AG04450 (cell line): ENCODE measurements around the gene DHRS1. TPM values are rescaled to one million over a fixed set of nuclear protein-coding genes. Genes with fewer than 3 reads are reported as not detected.
A peak's percentile ranks its signal among the peaks of the same experiment; 100 is the strongest.

ENCODE experiments used
- CTCF ChIA-PET: fragments of 300-600, 350-600 bp; formaldehyde crosslinking; extraction: SDS; loops from one replicate; lab custom pipeline; 2022; ENCODE audit warnings: antibody characterized with exemption, inconsistent platforms; lab: Charles Lee
- POLR2A ChIA-PET: fragments of 350-600 bp; formaldehyde crosslinking; extraction: SDS; loops from one replicate; lab custom pipeline; 2021; ENCODE audit warnings: antibody characterized with exemption, inconsistent platforms; lab: Yijun Ruan, JAX
- DNase-seq: peaks from one replicate; pipeline ENCODE4 v3.0.0-alpha.2; 2011; ENCODE audit warnings: low read depth, low spot score
- H3K27ac ChIP-seq: one replicate; pipeline ENCODE4 v1.5.1; 2012; ENCODE audit warnings: low read depth, low read length, control low read depth
- H3K27me3 ChIP-seq: one replicate; pipeline ENCODE4 v1.6.0; 2012; ENCODE audit warnings: low read length; ENCODE audit not compliant: control insufficient read depth, insufficient read depth
- H3K4me3 ChIP-seq: 2 replicates; pipeline ENCODE4 v1.5.1; 2011; ENCODE audit warnings: mild to moderate bottlenecking, low read depth, low read length, control low read depth
- H3K9me3 ChIP-seq: 2 replicates; pipeline ENCODE4 v1.5.1; 2012; ENCODE audit warnings: low read length; ENCODE audit not compliant: control insufficient read depth, insufficient read depth
- polyA plus RNA-seq: library from polyadenylated mRNA; depleted of rRNA; stranded (reverse); fragments of >200 nt; gene quantifications from 2 replicates; pipeline ENCODE4 v1.2.3, GENCODE V29; 2011
- TF ChIP-seq, protein P1 (sequence below): IDR thresholded peaks from 2 replicates; pipeline ENCODE4 v1.5.1; 2011; ENCODE audit warnings: low read depth, low read length, control low read depth, inconsistent platforms

Gene DHRS1
- polyA plus RNA-seq, 1 experiment = 33.8 TPM

DNA sequence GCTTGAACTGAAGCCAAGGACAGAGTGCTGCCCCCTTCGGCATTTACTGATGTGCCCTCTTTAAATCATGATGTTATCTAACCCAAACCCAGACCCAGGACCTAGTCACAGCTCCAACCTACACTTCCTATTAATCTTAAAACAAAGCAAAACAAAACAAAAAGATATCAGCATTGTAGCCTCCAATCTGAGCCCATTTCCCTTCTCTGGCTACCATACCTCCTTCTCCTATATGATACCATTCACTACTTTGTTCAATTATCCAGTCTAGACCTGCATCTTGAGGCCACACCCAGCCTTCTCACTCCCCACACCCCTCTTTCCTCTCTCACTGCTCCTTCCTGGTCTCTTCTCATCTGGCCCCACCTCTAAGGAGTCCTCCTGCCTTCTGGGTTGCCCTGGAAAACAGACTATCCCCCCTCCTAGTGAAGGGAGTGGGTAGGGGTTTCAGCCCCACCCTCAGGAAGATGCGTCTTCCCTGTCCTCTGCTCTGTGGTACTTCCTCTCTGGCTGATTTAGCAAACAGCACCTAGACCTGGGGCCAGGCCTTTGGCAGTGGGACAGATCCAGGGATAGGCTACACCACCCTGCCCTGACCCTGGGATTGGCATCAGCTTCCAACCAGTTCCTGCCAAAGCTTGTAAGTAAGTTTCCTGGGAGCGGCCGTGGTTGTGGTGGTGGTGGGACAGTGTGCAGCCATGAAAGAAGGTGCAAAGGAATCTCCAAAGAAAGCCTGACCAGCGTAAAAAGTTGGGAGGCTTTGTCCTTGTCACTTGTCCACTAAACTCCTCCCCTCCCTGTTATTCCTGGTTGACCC is 15.0 kb upstream of the DHRS1 start:
- Histone ChIP-seq H3K9me3 (peaks cover 6% of the 10 kb centered on the region; the same call in 1 of the 2 replicates), H3K27me3 (peaks cover 13% of the 10 kb centered on the region), H3K4me3 (no peak overlapping the region), H3K27ac (no peak overlapping the region)
- ChIA-PET CTCF (interaction anchor here (1.2 kb wide), 1 partner anchor 18 kb away, joined by 4 read pairs; no protein-coding TSS in a partner anchor), POLR2A (no interaction called here)
- TF ChIP-seq, protein P1, sequence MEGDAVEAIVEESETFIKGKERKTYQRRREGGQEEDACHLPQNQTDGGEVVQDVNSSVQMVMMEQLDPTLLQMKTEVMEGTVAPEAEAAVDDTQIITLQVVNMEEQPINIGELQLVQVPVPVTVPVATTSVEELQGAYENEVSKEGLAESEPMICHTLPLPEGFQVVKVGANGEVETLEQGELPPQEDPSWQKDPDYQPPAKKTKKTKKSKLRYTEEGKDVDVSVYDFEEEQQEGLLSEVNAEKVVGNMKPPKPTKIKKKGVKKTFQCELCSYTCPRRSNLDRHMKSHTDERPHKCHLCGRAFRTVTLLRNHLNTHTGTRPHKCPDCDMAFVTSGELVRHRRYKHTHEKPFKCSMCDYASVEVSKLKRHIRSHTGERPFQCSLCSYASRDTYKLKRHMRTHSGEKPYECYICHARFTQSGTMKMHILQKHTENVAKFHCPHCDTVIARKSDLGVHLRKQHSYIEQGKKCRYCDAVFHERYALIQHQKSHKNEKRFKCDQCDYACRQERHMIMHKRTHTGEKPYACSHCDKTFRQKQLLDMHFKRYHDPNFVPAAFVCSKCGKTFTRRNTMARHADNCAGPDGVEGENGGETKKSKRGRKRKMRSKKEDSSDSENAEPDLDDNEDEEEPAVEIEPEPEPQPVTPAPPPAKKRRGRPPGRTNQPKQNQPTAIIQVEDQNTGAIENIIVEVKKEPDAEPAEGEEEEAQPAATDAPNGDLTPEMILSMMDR = no peak
- DNase-seq = no peak

DNA sequence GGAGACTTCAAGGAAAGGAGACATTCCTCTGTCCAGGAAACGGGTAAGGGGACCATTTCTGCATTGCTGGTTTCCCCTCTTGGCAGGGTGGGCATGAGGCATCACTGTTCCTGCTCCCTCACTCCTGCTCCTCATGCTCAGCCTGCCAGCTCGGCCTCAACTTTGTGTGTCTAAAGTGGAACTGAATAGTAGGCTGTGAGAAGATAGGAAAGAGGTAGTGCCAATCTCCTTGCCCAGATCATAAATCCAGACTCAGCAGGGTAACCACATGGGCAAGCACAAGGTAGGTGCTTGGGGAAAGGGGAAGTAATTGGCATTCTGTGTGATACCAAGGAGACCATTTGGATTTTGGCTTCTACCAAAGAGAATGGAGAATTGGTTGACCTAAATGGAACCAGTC is 14.3 kb upstream of the DHRS1 start:
- ChIA-PET POLR2A (no interaction called here), CTCF (interaction anchor here (0.7 to 1.2 kb wide), 2 partner anchors 17 to 94 kb away, joined by 4 to 6 read pairs; no protein-coding TSS in a partner anchor)
- no peak for DNase-seq
- H3K4me3 ChIP-seq = no peak overlapping the region
- TF ChIP-seq, protein P1 = no peak
- H3K9me3 ChIP-seq = peaks cover 6% of the 10 kb centered on the region; the same call in 1 of the 2 replicates
- peaks cover 8% of the 10 kb centered on the region for H3K27me3 ChIP-seq
- H3K27ac ChIP-seq = no peak overlapping the region

DNA sequence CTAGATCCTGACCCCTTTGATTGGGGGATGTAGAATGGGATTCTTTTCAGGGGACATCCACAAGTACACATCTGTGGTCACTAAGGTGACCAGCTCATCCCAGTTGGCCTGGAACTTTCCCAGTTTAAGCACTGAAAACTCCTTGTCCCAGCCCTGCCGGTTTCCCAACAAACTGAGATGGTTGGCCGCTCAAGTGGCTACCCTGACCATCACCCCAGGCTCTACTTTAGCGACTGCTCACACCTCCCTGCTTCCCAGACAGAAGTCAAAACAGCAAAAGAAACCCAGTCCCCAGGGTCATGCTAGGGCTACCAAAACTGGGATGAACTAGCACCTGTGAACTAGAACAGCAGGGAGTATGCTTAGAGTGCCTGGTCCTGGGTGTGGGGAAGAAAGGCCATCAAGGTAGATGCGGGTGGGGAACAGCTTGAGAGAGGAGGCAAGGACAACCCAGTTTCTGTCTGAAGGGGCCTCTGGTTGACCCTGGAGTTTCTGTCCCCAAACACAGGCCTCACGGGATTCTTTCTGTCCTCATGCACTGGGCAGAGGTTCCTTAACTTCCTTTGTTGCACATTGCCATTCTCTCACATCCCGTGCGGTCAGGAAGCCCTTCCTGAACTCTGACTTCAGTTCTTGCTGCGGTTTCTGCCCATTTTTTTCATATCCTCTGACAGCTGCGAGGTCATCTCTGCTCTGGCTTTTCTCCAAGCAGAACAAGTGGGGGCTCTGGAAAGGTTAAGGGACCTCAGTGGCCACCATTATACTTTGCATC is 13.3 kb upstream of the DHRS1 start:
- H3K4me3 ChIP-seq = no peak overlapping the region
- no peak for DNase-seq
- H3K27me3 ChIP-seq = peaks cover 3% of the 10 kb centered on the region
- TF ChIP-seq, protein P1 = no peak
- peaks cover 6% of the 10 kb centered on the region; the same call in 1 of the 2 replicates for H3K9me3 ChIP-seq
- no peak overlapping the region for H3K27ac ChIP-seq
- POLR2A ChIA-PET = no interaction called here
- CTCF ChIA-PET = interaction anchor here (0.7 to 1.7 kb wide), 5 partner anchors 16 to 123 kb away, joined by 3 to 7 read pairs (median 5); no protein-coding TSS in a partner anchor

DNA sequence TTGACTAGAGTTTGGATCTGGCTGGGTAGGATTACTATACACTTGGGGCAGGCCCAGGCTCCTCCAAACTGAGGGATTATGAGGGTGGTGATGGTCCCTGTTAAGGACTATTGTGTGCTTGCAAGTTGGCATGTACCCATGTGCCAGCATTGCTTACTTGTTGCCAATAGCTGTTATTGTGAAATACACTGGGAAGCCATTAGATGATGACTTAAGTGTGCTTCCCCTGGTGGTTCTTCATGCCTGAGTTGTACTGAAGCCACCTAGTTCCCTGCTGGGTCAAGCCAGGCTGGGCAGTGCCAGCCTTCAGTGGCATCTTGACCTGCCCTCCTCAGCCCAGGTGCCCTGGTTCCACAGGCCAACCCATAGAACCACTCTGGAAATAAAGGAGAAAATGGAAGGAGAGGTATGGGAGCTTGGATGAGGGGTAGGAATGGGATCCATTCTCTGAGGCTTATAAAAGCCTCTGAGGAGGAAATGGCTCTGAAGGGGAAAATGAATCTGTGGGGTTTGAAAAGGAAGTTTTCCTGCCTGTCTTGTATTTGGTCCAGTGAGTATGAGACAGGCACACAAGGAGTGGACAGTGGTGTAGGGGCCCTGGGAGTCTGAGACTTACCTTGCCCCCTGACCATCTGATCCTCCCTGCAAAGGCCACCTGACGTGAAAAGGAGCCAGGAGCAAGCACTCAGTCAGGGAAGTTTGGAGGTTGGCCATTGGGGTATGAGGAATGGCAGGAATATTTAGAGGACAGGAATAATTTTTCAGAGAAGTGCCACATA is 12.4 kb upstream of the DHRS1 start:
- peaks cover 3% of the 10 kb centered on the region for H3K27me3 ChIP-seq
- no peak overlapping the region for H3K27ac ChIP-seq
- no peak for DNase-seq
- CTCF ChIA-PET = interaction anchor here (0.9 to 6.3 kb wide), 4 partner anchors 11 to 124 kb away, joined by 3 to 51 read pairs (median 6); no protein-coding TSS in a partner anchor
- H3K4me3 ChIP-seq = no peak overlapping the region
- POLR2A ChIA-PET = no interaction called here
- TF ChIP-seq, protein P1 = 0 out of 2 replicates have a peak, but pooled peaks have one; percentile 1
- peaks cover 6% of the 10 kb centered on the region; the same call in 1 of the 2 replicates for H3K9me3 ChIP-seq
